Mammary epithelial cell (primary cell): ENCODE results near the gene ATIC.

Source experiments
- CTCF ChIP-seq, 2 donors: IDR thresholded peaks in 1 of 2; conservative IDR thresholded peaks in 1 of 2; 2 replicates each; pipeline ENCODE4 v1.5.1; 2011 to 2012; ENCODE audit warnings: inconsistent platforms in 2 of 2, low read length in 2 of 2, mild to moderate bottlenecking in 2 of 2, control low read depth in 1 of 2, low read depth in 1 of 2; ENCODE audit not compliant: insufficient read depth in 1 of 2; ENCODE audit errors: extremely low read depth in 1 of 2
- EZH2 ChIP-seq: IDR thresholded peaks from 2 replicates; pipeline ENCODE4 v1.6.1; 2012; ENCODE audit warnings: low read length, inconsistent platforms, borderline replicate concordance

DNA sequence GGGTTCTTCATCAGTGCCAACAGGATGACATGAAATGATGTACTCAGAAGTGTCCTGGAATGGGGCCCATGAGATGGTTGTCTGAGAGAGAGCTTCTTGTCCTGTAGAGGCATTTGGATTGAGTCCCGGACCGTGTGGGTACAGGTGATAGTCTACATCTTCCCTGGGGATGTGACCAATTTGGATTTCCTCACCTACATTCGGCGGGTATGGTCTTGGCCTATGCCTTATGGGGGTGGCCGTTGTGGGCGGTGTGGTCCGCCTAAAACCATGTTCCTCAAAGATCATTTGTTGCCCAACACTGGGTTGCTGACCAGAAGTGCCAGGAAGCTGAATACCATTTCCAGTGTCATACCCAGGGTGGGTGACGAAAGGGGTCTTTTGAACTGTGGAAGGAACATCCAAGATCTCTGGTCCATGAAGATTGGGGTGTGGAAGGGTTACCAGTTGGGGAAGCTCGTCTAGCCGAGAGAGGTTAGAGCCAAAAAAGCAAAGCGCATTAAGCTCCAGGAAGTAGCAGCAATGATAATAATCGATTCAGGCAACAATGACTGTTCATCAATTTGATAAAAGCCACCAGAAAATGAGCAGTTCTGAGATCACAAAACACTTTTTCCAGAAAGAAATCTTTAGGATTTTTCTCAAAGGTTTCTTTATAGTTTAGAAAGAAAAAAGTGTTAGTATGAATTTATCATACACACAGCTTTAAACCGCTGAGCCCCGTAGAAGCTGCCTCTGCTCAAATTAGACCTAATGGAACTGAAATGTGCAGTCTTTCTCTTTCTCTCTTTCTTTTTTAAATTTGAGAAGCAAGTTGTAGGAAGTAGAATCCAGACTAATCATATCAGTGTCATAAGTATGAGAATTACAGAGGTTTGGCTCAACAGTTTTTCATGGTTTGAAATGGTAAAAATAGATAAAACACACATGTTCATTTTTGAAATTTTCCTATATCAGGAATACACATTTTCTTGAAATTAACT, 60.3 kb downstream of the ATIC start:
- TF ChIP-seq CTCF (conservative IDR thresholded peaks at IDR 0.05 in 1 of 2, IDR thresholded peaks at IDR 0.05 in 1 of 2; ENCODE audit: extremely low read depth in 1 of 2, insufficient read depth in 1 of 2, low read depth in 1 of 2, low read length in 2 of 2), result no peak
- TF ChIP-seq EZH2, result no peak
